Suprapubic skin (tissue), 3 donors: ENCODE measurements around the gene IL1RAPL2.

Experiments
- EP300 ChIP-seq: sonication (generic); formaldehyde crosslinking; IDR thresholded peaks from one replicate; pipeline ENCODE4 v1.6.1; 2017; ENCODE audit warnings: antibody characterized with exemption
- POLR2A ChIP-seq, 2 donors: fragments of 450-650 bp; IDR thresholded peaks; one replicate each; pipeline ENCODE4 v1.6.1; 2017; ENCODE audit warnings: antibody characterized with exemption in 2 of 2, mild to moderate bottlenecking in 2 of 2, moderate library complexity in 2 of 2
- TF ChIP-seq, protein P1 (sequence below), 2 donors: fragments of 200-600 bp in 1 of 2; fragments of 450-650 bp in 1 of 2; sonication (generic) in 1 of 2; IDR thresholded peaks; one replicate each; pipeline ENCODE4 v1.5.1; 2016 to 2019; ENCODE audit warnings: antibody characterized with exemption in 2 of 2, mild to moderate bottlenecking in 1 of 2, moderate library complexity in 1 of 2

DNA sequence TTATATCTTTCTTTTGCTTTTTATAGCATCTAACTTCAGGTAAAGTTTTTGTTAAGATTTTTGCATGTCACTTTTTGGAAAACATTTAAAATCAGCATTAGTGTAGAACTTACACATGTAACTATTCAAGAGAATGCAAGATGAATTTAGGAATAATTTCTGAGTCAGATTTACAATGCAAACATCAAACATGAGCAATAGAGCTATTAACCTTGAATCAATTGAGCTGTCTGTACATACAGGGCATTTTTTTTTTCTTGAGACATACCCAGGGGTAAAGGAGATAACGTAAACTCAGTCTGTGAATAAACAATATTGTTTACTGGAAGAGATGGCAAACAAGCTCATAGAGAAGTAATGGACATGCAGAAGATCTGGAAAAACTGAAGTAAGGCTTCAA lies 311.5 kb downstream of the IL1RAPL2 start:
- TF ChIP-seq, protein P1, sequence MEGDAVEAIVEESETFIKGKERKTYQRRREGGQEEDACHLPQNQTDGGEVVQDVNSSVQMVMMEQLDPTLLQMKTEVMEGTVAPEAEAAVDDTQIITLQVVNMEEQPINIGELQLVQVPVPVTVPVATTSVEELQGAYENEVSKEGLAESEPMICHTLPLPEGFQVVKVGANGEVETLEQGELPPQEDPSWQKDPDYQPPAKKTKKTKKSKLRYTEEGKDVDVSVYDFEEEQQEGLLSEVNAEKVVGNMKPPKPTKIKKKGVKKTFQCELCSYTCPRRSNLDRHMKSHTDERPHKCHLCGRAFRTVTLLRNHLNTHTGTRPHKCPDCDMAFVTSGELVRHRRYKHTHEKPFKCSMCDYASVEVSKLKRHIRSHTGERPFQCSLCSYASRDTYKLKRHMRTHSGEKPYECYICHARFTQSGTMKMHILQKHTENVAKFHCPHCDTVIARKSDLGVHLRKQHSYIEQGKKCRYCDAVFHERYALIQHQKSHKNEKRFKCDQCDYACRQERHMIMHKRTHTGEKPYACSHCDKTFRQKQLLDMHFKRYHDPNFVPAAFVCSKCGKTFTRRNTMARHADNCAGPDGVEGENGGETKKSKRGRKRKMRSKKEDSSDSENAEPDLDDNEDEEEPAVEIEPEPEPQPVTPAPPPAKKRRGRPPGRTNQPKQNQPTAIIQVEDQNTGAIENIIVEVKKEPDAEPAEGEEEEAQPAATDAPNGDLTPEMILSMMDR (IDR thresholded peaks at IDR 0.05): no peak
- TF ChIP-seq POLR2A (IDR thresholded peaks at IDR 0.05) (no peak), EP300 (no peak)
